ENCODE data around the gene TANGO6.

Gene TANGO6

DNA sequence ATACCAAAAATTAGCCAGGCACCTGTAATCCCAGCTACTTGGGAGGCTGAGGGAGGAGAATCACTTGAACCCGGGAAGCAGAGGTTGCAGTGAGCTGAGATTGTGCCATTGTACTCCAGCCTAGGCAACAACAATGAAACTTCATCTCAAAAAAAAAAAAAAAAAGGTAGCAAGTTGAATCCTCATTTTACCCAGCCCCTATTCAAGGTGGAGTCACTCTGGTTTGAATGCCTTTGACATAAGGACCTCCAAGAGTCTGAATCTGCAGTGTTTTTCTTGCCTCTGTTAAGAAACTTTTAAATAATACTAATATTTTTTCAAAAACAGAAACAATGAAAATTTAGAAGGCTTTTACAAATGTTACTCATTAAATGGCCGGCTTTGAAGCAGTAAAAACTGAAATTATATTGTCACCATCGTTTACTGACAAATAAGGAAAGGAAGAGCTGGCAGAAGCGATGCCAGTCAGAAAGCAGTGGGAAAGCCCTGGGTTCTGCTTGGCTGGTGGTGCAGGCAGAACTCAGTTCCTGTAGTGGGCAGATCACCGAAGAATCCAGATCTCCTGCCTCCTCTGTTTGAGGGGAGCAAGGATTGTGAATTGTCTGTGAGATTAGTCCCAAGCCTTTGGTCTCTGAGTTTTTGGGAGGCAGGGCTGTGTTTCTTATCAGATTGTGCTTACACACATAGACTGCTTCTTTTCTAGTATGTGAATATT is 162.5 kb downstream of the TANGO6 start:
- DNase-seq (ENCODE audit: low spot score): no peak
- no peak overlapping the region for H3K27ac Mint-ChIP-seq
- no peak overlapping the region for H3K4me3 Mint-ChIP-seq
- H3K9me3 Mint-ChIP-seq: peaks cover 31% of the 10 kb centered on the region
- H3K36me3 Mint-ChIP-seq (ENCODE audit: low read depth): peaks cover 15% of the 10 kb centered on the region
- no peaks in the 10 kb centered on the region for H3K27me3 Mint-ChIP-seq (ENCODE audit: low read depth)
- no peaks in the 10 kb centered on the region for H3K4me1 Mint-ChIP-seq (ENCODE audit: low read depth)

DNA sequence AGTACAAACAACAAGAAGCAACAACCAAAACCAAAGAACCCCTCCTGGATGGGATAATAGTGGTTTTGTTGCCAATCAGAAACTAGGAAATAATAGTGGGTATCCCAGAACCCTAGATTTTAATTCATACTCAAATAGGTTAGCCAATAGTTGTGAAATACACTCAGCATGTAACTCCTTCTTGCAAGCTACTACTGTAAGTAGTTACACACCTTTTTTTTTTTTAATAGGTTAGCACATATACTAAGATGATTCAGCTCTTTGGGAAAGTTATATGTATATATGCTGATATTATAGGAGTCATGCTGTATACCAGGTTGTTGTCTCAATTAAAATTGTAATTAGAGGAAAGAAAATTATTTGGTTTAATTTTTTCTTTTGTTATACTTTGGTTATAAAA is 169.6 kb downstream of the TANGO6 start:
- H3K4me1 Mint-ChIP-seq (ENCODE audit: low read depth): peaks cover 2% of the 10 kb centered on the region
- no peak overlapping the region for H3K27ac Mint-ChIP-seq
- H3K27me3 Mint-ChIP-seq (ENCODE audit: low read depth): no peaks in the 10 kb centered on the region
- H3K36me3 Mint-ChIP-seq (ENCODE audit: low read depth): no peaks in the 10 kb centered on the region
- no peak for DNase-seq (ENCODE audit: low spot score)
- H3K9me3 Mint-ChIP-seq: no peaks in the 10 kb centered on the region
- no peak overlapping the region for H3K4me3 Mint-ChIP-seq

DNA sequence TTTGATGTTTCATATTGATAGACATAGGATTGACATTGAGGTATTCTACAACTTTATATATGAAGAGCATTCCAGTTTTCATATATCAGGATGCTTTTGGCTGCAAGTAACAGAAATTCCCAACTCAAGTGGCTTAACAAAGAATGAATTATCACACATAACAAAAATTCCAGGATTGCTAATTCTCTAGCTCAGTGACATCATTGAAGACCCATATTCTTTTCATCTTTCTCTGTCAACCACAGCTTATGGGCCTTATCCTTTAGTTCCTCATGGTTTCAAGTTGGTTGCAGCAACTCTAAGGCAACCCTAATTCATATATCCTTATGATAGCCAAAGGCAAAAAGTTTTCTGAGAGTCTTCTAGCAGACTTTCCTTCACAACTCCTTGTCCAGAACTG is 170.7 kb downstream of the TANGO6 start:
- no peak for DNase-seq (ENCODE audit: low spot score)
- Mint-ChIP-seq H3K4me3 (no peak overlapping the region), H3K36me3 (ENCODE audit: low read depth) (no peaks in the 10 kb centered on the region), H3K4me1 (ENCODE audit: low read depth) (peaks cover 2% of the 10 kb centered on the region), H3K27ac (no peak overlapping the region), H3K27me3 (ENCODE audit: low read depth) (no peaks in the 10 kb centered on the region), H3K9me3 (no peaks in the 10 kb centered on the region)

DNA sequence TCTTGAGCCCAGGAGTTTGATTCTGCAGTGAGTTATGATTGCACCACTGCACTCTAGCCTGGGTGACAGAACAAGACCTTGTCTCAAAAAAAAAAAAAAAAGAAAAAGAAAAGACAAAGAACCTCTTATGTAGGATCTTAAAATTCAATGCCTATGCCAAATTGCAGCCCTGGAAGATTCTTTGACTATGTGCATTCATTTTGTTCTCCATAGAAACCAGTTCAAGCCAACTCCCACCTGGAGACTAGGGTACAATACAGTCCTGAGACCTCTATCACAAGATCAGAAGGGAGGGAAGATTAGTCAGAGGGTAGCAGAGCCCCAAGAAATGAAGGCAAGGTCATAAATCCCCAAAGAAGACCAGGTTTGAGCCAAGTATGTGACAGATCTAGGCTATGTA is 171.5 kb downstream of the TANGO6 start:
- Mint-ChIP-seq H3K27ac (no peak overlapping the region), H3K27me3 (ENCODE audit: low read depth) (no peaks in the 10 kb centered on the region), H3K9me3 (no peaks in the 10 kb centered on the region), H3K36me3 (ENCODE audit: low read depth) (no peaks in the 10 kb centered on the region), H3K4me1 (ENCODE audit: low read depth) (peaks cover 2% of the 10 kb centered on the region), H3K4me3 (no peak overlapping the region)
- DNase-seq (ENCODE audit: low spot score): no peak

DNA sequence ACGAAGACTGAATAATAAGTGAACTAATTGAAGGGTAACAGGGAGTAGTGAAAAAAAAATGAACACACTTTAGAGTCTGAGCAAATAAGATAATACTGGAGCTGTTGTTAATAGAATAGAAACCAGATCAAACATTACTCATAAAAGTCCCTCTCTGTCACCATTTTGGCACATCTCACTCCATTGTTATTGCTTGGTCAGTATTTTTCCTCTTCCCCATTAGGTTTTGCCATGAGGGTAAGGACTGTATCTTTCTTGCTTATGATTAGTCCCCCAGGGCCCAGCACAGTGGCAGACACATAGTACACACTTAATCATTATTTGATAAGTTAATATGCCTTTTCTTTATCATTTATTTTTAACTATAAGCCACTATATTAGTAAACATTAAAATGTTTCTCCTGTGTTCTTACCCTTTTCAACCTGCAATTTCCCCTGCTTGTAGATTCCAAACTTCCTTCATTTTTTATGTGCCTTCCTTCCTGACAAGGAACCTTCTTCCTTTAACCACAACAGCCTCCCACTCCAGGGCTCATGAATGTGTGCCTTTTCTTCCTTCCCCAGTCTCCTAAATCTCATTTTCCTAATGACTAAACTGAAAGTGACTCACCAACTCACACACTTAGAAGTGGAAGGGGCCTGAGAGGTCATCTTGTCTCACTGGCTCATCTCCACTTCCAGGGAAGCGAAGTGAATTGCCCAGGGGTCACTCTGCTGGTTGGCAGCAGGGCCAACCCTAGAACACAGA is 173.9 kb downstream of the TANGO6 start:
- no peak overlapping the region for H3K27ac Mint-ChIP-seq
- H3K9me3 Mint-ChIP-seq: no peaks in the 10 kb centered on the region
- no peak overlapping the region for H3K4me3 Mint-ChIP-seq
- H3K27me3 Mint-ChIP-seq (ENCODE audit: low read depth): no peaks in the 10 kb centered on the region
- H3K36me3 Mint-ChIP-seq (ENCODE audit: low read depth): no peaks in the 10 kb centered on the region
- H3K4me1 Mint-ChIP-seq (ENCODE audit: low read depth): peaks cover 2% of the 10 kb centered on the region
- no peak for DNase-seq (ENCODE audit: low spot score)

DNA sequence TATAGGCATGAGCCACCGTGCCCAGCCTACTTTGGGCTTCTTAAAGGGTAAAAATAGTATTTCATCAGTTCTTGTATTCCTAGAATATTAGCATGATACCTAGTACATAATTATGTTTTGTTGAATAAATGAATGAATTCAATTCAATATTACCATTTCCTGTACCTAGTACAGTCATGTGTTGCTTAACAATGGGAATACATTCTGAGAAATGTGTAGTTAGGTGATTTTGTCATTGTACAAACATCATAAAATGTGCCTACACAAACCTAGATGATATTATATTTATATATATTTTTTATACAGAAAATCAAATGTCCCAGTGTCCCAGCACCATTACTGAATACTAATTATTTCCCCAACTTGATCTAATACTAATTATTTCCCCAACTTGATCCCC is 176.5 kb downstream of the TANGO6 start:
- no peaks in the 10 kb centered on the region for H3K27me3 Mint-ChIP-seq (ENCODE audit: low read depth)
- peaks cover 4% of the 10 kb centered on the region for H3K36me3 Mint-ChIP-seq (ENCODE audit: low read depth)
- no peak overlapping the region for H3K27ac Mint-ChIP-seq
- no peaks in the 10 kb centered on the region for H3K9me3 Mint-ChIP-seq
- no peak overlapping the region for H3K4me3 Mint-ChIP-seq
- DNase-seq (ENCODE audit: low spot score): no peak
- peaks cover 2% of the 10 kb centered on the region for H3K4me1 Mint-ChIP-seq (ENCODE audit: low read depth)

DNA sequence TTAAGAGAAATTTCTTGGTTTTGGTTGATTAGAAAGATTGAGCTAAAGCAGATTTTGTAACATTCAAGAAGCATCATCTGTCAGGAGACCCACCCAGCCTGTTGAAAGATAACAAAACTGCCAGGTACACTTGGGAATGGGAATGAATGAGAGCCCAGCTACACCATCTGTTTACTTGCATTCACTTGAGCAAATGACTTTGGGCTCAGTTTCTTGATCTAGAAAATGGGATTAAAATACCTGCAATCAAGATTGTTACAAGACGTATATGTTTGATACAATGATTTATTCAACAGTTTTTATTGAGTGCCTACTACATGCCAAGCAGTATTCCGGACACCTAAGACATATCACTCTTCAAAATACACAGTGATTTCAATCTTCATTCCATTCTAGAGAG is 185.8 kb downstream of the TANGO6 start:
- DNase-seq (ENCODE audit: low spot score): no peak
- Mint-ChIP-seq H3K27me3 (ENCODE audit: low read depth) (no peaks in the 10 kb centered on the region), H3K9me3 (no peaks in the 10 kb centered on the region), H3K36me3 (ENCODE audit: low read depth) (peaks cover 3% of the 10 kb centered on the region), H3K4me1 (ENCODE audit: low read depth) (no peaks in the 10 kb centered on the region), H3K27ac (no peak overlapping the region), H3K4me3 (no peak overlapping the region)

DNA sequence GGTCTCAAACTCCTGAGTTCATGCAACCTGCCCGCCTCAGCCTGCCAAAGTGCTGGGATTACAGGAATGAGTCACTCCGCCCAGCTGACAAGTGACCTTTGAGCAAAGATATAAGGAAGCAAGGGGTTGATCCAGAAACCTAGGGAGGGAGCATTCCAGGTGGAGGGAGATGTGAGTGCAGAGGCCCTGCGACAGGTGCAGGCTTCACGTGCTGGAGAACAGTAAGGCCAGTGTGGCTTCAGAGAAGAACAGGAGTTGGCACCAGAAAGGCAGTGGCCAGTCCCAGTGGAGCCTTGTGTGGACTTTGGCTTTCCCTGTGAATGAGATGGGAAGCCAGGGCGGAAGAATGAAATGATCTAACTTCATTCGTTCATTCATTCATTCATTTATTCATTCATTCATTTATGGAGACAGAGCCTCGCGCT is 188.6 kb downstream of the TANGO6 start:
- Mint-ChIP-seq H3K27me3 (ENCODE audit: low read depth) (no peaks in the 10 kb centered on the region), H3K9me3 (no peaks in the 10 kb centered on the region)
- no peak for DNase-seq (ENCODE audit: low spot score)

DNA sequence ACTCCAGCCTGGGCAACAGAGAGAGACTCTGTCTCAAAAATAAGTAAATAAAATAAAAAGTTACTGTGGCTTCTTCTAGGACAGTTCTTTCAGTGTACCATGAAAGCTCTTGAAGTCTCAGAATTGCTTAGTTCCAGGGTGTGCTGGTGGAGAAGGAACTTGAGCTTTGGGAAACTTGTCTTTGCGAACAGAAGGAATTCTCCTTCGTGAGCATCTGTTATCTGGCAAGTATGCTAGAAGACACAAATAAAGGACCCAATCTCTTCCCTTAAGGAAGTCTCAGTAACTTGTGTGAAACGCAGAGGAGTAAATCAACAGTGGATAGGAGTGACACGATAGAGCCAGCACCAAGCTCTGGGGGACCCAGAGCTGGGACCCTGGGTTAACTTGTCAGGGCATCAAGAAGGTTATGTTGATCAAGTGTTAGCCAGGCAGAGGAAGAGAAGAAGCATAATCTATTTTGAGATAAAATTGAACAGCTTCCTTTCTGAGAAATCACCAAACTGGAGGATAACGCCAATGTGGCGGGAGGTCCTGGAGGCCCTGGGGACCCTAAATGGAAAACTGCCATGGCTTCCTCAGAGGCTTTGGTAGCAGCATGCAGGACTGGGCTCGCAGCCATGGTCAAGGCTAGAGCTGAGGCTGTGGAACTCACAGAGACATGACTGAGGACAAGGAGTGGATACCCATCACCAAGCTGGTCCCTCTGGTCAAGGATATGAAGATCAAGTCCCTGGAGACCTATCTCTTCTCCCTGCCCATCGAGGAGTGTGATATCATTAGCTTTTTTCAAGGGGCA is 190.0 kb downstream of the TANGO6 start:
- H3K36me3 Mint-ChIP-seq (ENCODE audit: low read depth): no peaks in the 10 kb centered on the region
- H3K27me3 Mint-ChIP-seq (ENCODE audit: low read depth): no peaks in the 10 kb centered on the region
- H3K4me1 Mint-ChIP-seq (ENCODE audit: low read depth): no peaks in the 10 kb centered on the region
- no peak overlapping the region for H3K4me3 Mint-ChIP-seq
- H3K27ac Mint-ChIP-seq: no peak overlapping the region
- H3K9me3 Mint-ChIP-seq: no peaks in the 10 kb centered on the region
- DNase-seq (ENCODE audit: low spot score): no peak

More for the DNA sequence above, 188.6 kb downstream of the TANGO6 start:
- no peak overlapping the region for H3K4me3 Mint-ChIP-seq
- H3K36me3 Mint-ChIP-seq (ENCODE audit: low read depth): no peaks in the 10 kb centered on the region
- H3K27ac Mint-ChIP-seq: no peak overlapping the region
- H3K4me1 Mint-ChIP-seq (ENCODE audit: low read depth): no peaks in the 10 kb centered on the region

DNA sequence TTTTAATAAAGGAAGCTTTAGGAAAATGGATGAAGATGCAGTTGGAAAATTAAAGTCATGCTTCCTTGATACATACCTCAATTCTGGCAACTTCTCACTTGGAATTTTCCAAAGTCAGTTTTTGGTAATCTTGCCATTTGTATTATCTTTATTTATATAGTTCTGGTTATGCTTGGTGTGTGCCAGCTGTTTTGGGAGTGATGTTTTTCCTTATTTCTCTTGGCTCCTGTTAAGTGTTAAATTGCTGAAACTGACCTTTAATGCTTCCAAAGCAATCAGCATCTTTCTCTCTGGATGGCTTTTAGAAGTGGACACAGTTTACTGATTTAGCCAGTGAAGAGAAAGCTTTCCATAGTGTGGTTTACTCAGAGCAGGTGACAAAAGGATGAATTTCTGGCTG is 192.0 kb downstream of the TANGO6 start:
- no peaks in the 10 kb centered on the region for H3K4me1 Mint-ChIP-seq (ENCODE audit: low read depth)
- H3K4me3 Mint-ChIP-seq: no peak overlapping the region
- peaks cover 2% of the 10 kb centered on the region for H3K36me3 Mint-ChIP-seq (ENCODE audit: low read depth)
- no peaks in the 10 kb centered on the region for H3K9me3 Mint-ChIP-seq
- no peak for DNase-seq (ENCODE audit: low spot score)
- H3K27ac Mint-ChIP-seq: no peak overlapping the region
- H3K27me3 Mint-ChIP-seq (ENCODE audit: low read depth): no peaks in the 10 kb centered on the region

DNA sequence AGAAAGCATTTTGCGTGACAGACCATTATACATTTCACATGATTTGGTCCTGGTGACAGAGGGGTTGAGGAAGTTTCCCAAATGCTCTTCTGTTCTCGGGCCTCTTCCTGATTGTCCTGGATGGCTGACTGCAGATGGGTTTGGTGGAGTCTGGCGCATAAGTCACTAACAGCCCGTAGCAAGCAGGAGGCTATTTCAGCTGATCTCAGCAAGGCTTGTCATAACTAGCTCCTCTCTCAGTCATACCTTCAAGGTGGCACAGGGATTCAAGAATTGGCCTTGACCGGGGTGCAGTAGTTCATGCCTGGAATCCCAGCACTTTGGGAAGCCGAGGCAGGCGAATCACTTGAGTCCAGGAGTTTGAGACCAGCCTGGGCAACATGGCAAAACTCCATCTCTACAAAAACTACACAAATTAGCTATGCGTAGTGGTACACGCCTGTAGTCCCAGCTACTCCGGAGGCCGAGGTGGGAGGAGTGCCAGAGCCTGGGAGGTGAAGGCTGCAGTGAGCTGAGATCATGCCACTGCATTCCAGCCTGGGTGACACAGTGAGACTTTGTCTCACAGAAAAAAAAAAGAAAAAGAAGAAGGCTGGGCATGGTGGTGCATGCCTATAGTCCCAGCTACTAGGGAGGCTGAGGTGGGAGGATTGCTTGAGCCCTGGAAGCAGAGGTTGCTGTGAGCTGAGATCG is 193.2 kb downstream of the TANGO6 start:
- peaks cover 10% of the 10 kb centered on the region for H3K36me3 Mint-ChIP-seq (ENCODE audit: low read depth)
- DNase-seq (ENCODE audit: low spot score): no peak
- no peaks in the 10 kb centered on the region for H3K4me1 Mint-ChIP-seq (ENCODE audit: low read depth)
- H3K9me3 Mint-ChIP-seq: peaks cover under 1% of the 10 kb centered on the region
- no peaks in the 10 kb centered on the region for H3K27me3 Mint-ChIP-seq (ENCODE audit: low read depth)
- H3K27ac Mint-ChIP-seq: no peak overlapping the region
- no peak overlapping the region for H3K4me3 Mint-ChIP-seq

DNA sequence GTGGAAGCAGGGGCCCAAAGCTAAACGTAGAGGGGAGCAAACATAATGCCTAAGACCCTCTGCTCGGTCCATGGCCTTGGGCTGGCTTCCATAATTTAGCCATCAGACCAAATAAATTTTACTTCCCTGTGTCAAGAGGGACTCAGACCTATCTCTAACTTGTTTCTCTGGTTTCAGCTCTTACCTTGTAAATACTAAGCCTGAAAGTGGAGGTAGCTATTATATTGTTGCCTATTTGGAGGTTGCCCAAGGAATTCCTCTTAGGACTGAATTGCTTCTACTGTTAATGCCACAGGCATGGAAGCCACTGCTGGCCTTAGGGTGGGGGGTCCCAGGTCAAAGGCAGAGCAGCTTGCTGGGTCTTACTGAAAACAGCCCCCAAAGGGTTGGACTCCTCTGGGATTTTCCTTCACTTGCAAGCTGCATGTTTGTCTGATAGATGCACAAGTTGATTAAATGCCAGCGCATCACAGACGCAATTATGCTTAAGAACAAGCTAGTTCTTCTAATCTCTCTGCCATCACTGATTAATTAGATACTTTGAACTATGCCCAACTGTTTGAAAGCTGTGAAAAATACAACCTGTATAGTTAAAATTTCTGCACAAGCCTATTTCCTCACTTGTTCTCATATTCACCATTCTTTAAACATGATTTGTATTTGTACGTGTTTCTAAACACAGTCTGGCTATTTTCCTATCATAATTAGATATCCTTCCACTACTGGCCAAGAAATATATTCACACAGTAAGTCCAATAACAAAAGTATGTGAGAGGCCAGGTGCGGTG is 194.2 kb downstream of the TANGO6 start:
- peaks cover 19% of the 10 kb centered on the region for H3K36me3 Mint-ChIP-seq (ENCODE audit: low read depth)
- H3K27me3 Mint-ChIP-seq (ENCODE audit: low read depth): no peaks in the 10 kb centered on the region
- no peak overlapping the region for H3K4me3 Mint-ChIP-seq
- peaks cover 6% of the 10 kb centered on the region for H3K9me3 Mint-ChIP-seq
- no peak for DNase-seq (ENCODE audit: low spot score)
- no peaks in the 10 kb centered on the region for H3K4me1 Mint-ChIP-seq (ENCODE audit: low read depth)
- no peak overlapping the region for H3K27ac Mint-ChIP-seq

DNA sequence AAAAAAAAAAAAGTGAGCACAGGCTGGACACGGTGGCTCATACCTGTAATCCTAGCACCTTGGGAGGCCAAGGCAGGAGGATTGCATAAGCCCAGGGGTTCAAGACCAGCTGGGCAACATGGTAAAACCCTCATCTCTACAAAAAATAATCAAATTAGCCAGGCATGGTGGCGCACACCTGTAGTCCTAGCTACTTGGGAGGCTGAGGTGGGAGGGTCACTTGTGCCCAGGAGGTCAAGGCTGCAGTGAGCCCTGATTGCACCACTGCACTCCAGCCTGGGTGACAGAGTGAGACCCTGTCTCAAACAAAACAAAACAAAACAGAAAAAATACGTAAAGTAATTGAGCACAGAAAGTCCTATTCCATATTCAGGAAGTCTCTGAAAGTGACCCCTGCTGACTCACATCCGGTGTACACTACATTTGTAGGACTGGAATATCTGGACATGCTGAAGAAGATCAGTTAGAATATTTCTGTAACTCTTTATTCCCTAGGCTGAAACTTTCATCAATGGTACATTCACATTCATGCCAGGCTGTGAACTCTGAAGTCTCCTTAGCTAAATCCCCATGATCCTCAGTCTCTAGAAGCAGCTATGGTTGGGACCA is 196.1 kb downstream of the TANGO6 start:
- H3K27me3 Mint-ChIP-seq (ENCODE audit: low read depth): no peaks in the 10 kb centered on the region
- DNase-seq (ENCODE audit: low spot score): no peak
- H3K36me3 Mint-ChIP-seq (ENCODE audit: low read depth): peaks cover 20% of the 10 kb centered on the region
- H3K4me1 Mint-ChIP-seq (ENCODE audit: low read depth): no peaks in the 10 kb centered on the region
- H3K9me3 Mint-ChIP-seq: peaks cover 6% of the 10 kb centered on the region
- H3K4me3 Mint-ChIP-seq: no peak overlapping the region
- no peak overlapping the region for H3K27ac Mint-ChIP-seq

Measured in T-helper 2 cell treated with Interferon-gamma antibody and Interleukin-4, amounts not matched to agents 5 μg/mL and 100 μg/mL, for 36 hours (primary cell).